HG02678 (cell line): ENCODE data around the gene PDIA6.

ENCODE experiments used
- ATAC-seq: cut with Tn5 transposase; IDR thresholded peaks from one replicate; pipeline ENCODE4 v1.9.1; 2021; ENCODE audit warnings: mild to moderate bottlenecking, moderate library complexity; ENCODE audit not compliant: unreplicated experiment

The PDIA6 gene

DNA sequence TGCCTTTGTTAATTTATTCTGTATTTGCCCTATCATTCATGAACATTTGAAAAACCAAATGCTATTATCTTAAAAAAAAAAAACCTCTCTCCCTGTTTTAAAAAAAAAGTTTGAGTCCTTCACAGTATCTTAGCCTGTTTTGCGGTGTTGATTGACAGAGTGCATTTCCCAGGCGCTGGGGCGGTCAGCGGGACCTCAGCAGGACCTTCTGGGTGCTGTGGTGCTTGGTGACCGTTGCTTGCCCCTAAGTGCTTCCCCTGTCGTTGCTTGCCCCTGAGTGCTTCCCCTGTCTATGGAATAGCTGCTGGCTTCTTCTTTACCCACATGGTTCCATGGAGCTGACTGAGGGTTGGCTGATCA, 79.0 kb downstream of the PDIA6 start:
- no peak for ATAC-seq
